Activated CD8-positive, alpha-beta memory T cell treated with anti-CD3 and anti-CD28 coated beads for 36 hours (primary cell): ENCODE results near the gene RNF121. TPM values are rescaled to one million over a fixed set of nuclear protein-coding genes. Genes with fewer than 3 reads are reported as not detected.

ENCODE experiments used
- CTCF ChIA-PET: fragments of 350-600 bp; sonication (Branson Sonifier 250); formaldehyde crosslinking; loops from one replicate; lab custom pipeline; 2021; ENCODE audit warnings: antibody characterized with exemption; lab: Charles Lee
- POLR2A ChIA-PET: fragments of 350-600 bp; sonication (Branson Sonifier 250); formaldehyde crosslinking; loops from one replicate; lab custom pipeline; 2021; ENCODE audit warnings: antibody characterized with exemption; lab: Charles Lee
- total RNA-seq, 2 experiments: library from RNA; stranded (reverse); gene quantifications; one replicate each; pipeline ENCODE4 v1.2.3, GENCODE V29; 2021

RNF121 gene
- total RNA-seq, 2 experiments from 2014 or later, result 48.1 to 50.7 TPM

DNA sequence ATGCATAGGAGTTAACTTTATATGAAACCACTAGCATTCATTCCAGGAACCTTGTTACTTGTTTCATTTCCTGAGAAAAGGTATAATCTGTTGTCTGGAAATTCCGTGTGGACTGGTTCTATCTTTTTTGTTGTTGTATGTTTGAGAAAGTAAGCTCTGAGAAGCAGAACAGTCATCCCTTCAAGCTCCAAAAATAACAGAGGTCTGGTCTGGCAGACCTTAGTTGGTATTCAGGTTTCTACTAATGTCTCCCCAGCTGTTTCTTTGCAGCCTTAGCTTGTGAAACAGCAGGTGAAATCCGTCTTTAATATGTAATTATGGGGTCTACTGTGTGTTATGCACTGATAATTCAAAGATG, 2.4 kb downstream of the RNF121 start:
- ChIA-PET CTCF (no interaction called here), POLR2A (no interaction called here)

- CTCF ChIA-PET, result interaction anchor here (0.9 to 1.9 kb wide), 2 partner anchors 21 to 44 kb away, joined by 3 to 5 read pairs; no protein-coding TSS in a partner anchor
- POLR2A ChIA-PET, result no interaction called here
Measured at GRCh38 chr11:71933141-71933933, 4.5 kb downstream of the RNF121 start.

GRCh38 chr11:71934213-71934612, 5.4 kb downstream of the RNF121 start:
- CTCF ChIA-PET, result interaction anchor here (0.9 kb wide), 1 partner anchor 22 kb away, joined by 3 read pairs; no protein-coding TSS in a partner anchor
- POLR2A ChIA-PET, result no interaction called here

GRCh38 chr11:71935338-71935925, 6.6 kb downstream of the RNF121 start:
- ChIA-PET POLR2A (no interaction called here), CTCF (interaction anchor here (0.7 kb wide), 1 partner anchor 124 kb away, joined by 5 read pairs; no protein-coding TSS in a partner anchor)

DNA sequence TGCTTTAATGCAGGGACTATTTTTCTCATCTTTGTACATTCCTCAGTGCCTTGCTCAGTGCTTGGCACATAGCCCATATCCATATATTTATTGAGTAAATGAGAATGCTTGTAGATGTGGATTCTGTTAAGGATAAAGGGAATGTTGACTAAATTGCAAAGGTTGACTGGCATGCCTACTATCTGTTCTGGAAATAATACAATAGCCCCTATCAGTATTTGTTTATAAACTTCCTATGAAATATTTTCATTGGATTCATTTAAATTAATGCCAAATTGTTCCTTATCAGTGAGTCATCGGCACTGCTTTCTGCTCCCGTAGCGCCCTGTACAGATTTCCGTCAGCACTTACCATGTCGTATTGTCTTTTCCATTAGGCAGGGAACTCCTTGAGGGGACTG, 8.0 kb downstream of the RNF121 start:
- CTCF ChIA-PET, result no interaction called here
- POLR2A ChIA-PET, result no interaction called here

DNA sequence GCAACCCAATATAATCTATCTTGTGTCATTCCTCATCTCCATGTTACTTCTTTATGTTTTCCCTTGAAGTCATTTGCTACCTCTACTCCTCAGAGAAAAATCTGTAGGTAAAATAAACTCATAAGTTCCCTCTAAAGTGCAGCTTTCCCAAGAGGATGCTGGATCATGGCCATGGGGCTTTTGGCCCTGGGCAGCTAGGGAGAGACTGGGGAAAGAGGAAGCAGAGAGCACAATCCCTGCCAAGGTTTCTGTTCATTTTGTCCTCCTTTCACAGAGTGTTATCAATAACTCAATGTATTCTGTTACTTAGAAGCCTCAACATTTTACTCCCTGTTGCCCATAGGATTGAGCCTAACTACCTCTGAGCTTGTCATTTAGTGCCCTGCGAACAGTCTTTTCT, 9.0 kb downstream of the RNF121 start:
- ChIA-PET CTCF (interaction anchor here (0.6 kb wide), 2 partner anchors 45 to 113 kb away, joined by 3 read pairs; no protein-coding TSS in a partner anchor), POLR2A (no interaction called here)

DNA sequence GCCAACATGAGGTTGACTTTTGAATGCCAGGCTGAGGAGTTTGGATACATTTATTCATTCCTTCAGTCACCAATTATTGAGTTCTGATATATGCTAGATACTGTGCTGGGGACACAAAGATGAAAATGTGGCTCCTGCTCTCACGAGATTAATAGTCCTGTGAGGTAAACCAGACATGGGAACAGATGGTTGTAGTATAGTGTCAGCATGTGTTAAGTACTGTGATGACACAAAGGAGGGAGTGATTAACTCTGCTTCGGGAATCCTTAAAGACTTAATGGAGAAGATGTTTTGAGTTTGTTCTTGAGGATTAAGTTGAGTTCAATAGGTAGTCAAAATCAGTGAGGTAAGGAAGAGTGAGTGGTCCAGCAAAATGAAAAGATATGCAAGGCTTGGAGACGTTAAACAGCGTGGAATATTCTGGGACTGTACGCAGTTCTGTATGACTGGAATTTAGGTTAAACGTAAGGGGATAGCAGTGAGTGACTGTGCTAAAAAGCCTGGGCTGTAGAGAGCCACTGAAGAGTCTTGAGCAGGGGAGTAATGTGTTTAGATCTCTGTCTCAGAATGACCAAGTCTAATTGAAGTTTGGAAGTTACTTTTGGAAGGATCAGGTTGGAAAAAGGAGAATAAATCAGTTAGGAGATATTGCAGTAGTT, 11.8 kb downstream of the RNF121 start:
- CTCF ChIA-PET, result no interaction called here
- POLR2A ChIA-PET, result no interaction called here

DNA sequence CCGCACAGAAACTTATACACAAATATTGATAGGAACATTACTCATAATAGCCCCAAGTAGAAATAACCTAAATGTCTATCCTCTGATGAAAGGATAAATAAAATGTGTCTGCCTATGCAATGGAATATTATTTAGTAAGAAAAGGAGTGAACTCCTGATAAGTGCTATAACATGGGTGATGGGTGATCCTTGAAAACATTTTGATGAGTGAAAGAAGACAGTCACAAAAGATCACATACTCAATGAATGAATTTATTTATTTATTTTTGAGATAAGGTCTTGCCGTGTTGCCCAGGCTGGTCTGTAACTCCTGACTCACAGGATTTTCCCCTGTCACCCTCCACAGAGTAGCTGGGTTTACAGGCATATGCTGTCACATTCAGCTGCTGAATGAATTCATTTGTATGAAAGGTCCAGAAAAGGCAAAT, 17.3 kb downstream of the RNF121 start:
- ChIA-PET CTCF (interaction anchor here (0.6 to 1.4 kb wide), 2 partner anchors 17 to 103 kb away, joined by 3 to 4 read pairs; partner anchors contain the start of gene RNF121), POLR2A (no interaction called here)

- ChIA-PET CTCF (no interaction called here), POLR2A (no interaction called here)
Measured at GRCh38 chr11:71947498-71947897, 18.7 kb downstream of the RNF121 start.

DNA sequence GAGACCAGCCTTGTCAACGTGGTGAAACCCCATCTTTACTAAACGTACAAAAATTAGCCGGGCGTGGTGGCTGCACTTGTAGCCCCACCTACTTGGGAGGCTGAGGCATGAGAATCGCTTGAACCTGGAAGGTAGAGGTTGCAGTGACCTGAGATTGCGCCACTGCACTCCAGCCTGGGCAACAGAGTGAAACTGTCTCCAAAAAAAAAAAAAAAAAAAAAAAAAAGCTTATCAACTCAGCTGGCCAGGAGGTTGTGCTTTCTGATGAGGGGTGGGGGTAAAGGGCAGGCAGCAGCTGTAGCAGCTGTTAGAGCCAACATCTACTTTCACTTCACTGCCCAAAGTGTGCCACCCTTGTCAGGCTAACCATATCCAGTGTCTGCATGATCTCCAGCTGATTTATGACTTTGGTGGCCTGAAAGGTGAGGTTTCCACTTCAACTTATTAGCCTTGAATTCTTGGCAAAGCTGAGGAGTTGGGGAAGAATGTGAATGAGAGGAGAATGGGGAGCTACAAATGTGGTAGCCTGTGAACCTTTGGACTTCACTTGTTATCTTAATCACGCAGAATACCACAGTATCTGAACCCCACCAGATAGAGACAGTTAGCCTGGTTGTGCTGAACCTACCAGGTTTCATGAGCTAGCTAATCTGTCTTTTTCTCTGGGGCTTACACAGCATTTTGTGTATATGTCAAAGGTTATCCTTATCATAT, 19.6 kb downstream of the RNF121 start:
- ChIA-PET CTCF (interaction anchor here (1.0 kb wide), 1 partner anchor 29 kb away, joined by 3 read pairs; no protein-coding TSS in a partner anchor), POLR2A (no interaction called here)

GRCh38 chr11:71949034-71949433, 20.2 kb downstream of the RNF121 start:
- CTCF ChIA-PET, result no interaction called here
- POLR2A ChIA-PET, result no interaction called here

- ChIA-PET POLR2A (no interaction called here), CTCF (interaction anchor here (0.7 to 1.7 kb wide), 3 partner anchors 10 to 1603 kb away, joined by 3 read pairs; partner anchors contain the start of gene XNDC1N)
Measured at GRCh38 chr11:71951741-71952310, 23.0 kb downstream of the RNF121 start.

DNA sequence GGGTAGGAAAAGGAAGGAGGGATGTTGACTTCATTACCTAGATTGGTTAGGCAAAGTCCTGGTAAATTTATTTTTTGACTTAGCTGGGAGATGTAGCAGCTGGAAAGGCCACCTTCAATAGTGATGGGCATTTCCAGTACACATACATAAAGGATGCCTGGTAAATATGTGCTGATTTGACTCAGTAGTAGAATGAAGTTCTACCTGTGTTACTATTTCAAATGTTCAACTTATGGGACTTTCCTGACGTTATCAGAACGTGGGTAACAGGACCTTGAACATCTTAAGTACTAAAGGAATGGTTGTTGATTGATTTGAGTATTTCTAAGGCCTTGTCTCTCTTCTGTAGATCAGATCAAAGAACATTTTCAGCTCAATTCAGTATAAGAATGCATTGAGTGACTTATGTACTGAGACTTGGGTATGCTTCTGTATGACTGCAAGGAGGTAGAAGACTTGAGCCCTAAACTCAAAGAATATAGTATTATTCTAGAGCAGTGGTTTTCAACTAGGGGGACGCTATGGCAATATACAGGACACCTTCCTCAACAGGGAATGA, 27.1 kb downstream of the RNF121 start:
- ChIA-PET POLR2A (no interaction called here), CTCF (no interaction called here)

GRCh38 chr11:71962428-71963038, 33.7 kb downstream of the RNF121 start:
- ChIA-PET POLR2A (no interaction called here), CTCF (no interaction called here)

DNA sequence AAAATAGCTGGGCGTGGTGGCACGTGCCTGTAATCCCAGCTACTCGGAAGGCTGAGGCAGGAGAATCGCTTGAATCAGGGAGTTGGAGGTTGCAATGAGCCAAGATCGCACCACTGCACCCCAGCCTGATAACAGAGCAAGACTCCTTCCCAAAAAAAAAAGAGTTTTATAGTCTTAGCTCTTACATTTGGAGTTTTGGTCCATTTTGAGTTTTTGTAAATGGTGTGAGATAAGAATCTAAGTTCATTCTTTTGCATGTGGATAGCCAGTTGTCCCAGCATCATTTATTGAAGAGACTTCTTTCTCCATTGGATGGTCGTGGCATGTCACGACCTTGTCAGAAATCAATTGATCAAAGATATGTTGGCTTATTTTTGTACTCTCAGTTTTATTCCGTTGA, 34.6 kb downstream of the RNF121 start:
- ChIA-PET POLR2A (no interaction called here), CTCF (no interaction called here)

- ChIA-PET CTCF (no interaction called here), POLR2A (no interaction called here)
Measured at GRCh38 chr11:71964641-71965040, 35.8 kb downstream of the RNF121 start.

- CTCF ChIA-PET, result interaction anchor here (0.6 kb wide), 1 partner anchor 85 kb away, joined by 3 read pairs; no protein-coding TSS in a partner anchor
- POLR2A ChIA-PET, result no interaction called here
Measured at GRCh38 chr11:71971680-71972079, 42.8 kb downstream of the RNF121 start.

GRCh38 chr11:71976551-71976950, 47.7 kb downstream of the RNF121 start:
- CTCF ChIA-PET, result interaction anchor here (0.6 to 1.7 kb wide), 6 partner anchors 31 to 207 kb away, joined by 3 to 5 read pairs (median 3); no protein-coding TSS in a partner anchor
- POLR2A ChIA-PET, result no interaction called here
